Endothelial cell of umbilical vein (primary cell): ENCODE results near the gene TGIF1. TPM values are rescaled to one million over a fixed set of nuclear protein-coding genes. Genes with fewer than 3 reads are reported as not detected.

Experiments used
- BruUV-seq: library from RNA; stranded (reverse); fragments of 400-500 nt; replicated peaks from 2 replicates; lab custom pipeline; 2021; lab: Mats Ljungman, UMichigan
- CTCF ChIA-PET: fragments of 300-600, 350-600 bp; sonication (Branson Sonifier 250); formaldehyde crosslinking; loops from one replicate; lab custom pipeline; 2021; ENCODE audit warnings: antibody characterized with exemption, inconsistent platforms; lab: Charles Lee
- POLR2A ChIA-PET: fragments of 300-600, 350-600 bp; sonication (Branson Sonifier 250); formaldehyde crosslinking; loops from one replicate; lab custom pipeline; 2021; ENCODE audit warnings: antibody characterized with exemption, inconsistent platforms; lab: Charles Lee
- DNase-seq: peaks from one replicate; pipeline ENCODE4 v3.0.0-alpha.2; 2011; ENCODE audit warnings: low read depth, low spot score
- FAIRE-seq: peaks from 2 replicates; lab custom pipeline; 2011; peaks lifted over from hg19 to GRCh38; lab: Jason Lieb, UNC
- H2AFZ ChIP-seq: 2 replicates; pipeline ENCODE4 v1.6.0; 2012; ENCODE audit warnings: low read depth, low read length, control low read depth, inconsistent platforms
- H3K27ac ChIP-seq: 2 replicates; pipeline ENCODE4 v1.5.1; 2011; ENCODE audit warnings: low read depth, mild to moderate bottlenecking, control low read depth, low read length, moderate library complexity; ENCODE audit not compliant: insufficient read depth
- H3K27me3 ChIP-seq, 2 experiments: 2 replicates each; pipeline versions ENCODE4 v1.6.0 to v1.6.1; 2011; ENCODE audit warnings: low read length in 2 of 2, mixed read lengths in 1 of 2; ENCODE audit not compliant: control insufficient read depth in 2 of 2, insufficient read depth in 2 of 2
- H3K36me3 ChIP-seq, 2 experiments: 2 replicates in 1 of 2; 3 replicates in 1 of 2; pipeline ENCODE4 v1.5.1; 2011; ENCODE audit warnings: low read length in 2 of 2, mild to moderate bottlenecking in 1 of 2, moderate library complexity in 1 of 2; ENCODE audit not compliant: control insufficient read depth in 2 of 2, insufficient read depth in 2 of 2; ENCODE audit errors: extremely low read depth in 1 of 2
- H3K4me1 ChIP-seq: 3 replicates; pipeline ENCODE4 v1.5.1; 2011; ENCODE audit warnings: mild to moderate bottlenecking, low read length; ENCODE audit not compliant: control insufficient read depth, insufficient read depth; ENCODE audit errors: extremely low read depth
- H3K4me2 ChIP-seq: 2 replicates; pipeline ENCODE4 v1.6.1; 2011; ENCODE audit warnings: low read length, control low read depth, mixed read lengths; ENCODE audit not compliant: insufficient read depth
- H3K4me3 ChIP-seq, 3 experiments: fragments of 200-600 bp in 1 of 3; sonication (generic), shearing (Covaris generic) in 1 of 3; replicated peaks in 1 of 3; 2 replicates each; pipeline ENCODE4 v1.5.1; 2011 to 2016; ENCODE audit warnings: control low read depth in 3 of 3, low read length in 3 of 3, mild to moderate bottlenecking in 2 of 3, inconsistent platforms in 1 of 3, low read depth in 1 of 3, moderate library complexity in 1 of 3; ENCODE audit not compliant: insufficient read depth in 1 of 3
- H3K79me2 ChIP-seq: 2 replicates; pipeline ENCODE4 v1.6.0; 2012; ENCODE audit warnings: low read length, inconsistent platforms; ENCODE audit not compliant: control insufficient read depth, insufficient read depth
- H3K9ac ChIP-seq: replicated peaks from 2 replicates; pipeline ENCODE3; 2011; ENCODE audit warnings: low read length, control low read depth; ENCODE audit not compliant: insufficient read depth; ENCODE audit errors: extremely low read depth
- H3K9me1 ChIP-seq: replicated peaks from 3 replicates; pipeline ENCODE4 v1.6.0; 2011; ENCODE audit warnings: mild to moderate bottlenecking, low read length; ENCODE audit not compliant: control insufficient read depth, insufficient read depth; ENCODE audit errors: extremely low read depth
- H3K9me3 ChIP-seq: replicated peaks from 2 replicates; pipeline ENCODE4 v1.5.1; 2012; ENCODE audit warnings: low read length, inconsistent platforms; ENCODE audit not compliant: control insufficient read depth, insufficient read depth
- H4K20me1 ChIP-seq: replicated peaks from 2 replicates; pipeline ENCODE3; 2011; ENCODE audit warnings: mild to moderate bottlenecking, low read length; ENCODE audit not compliant: control insufficient read depth, insufficient read depth; ENCODE audit errors: extremely low read depth
- CTCF ChIP-seq, 2 donors: IDR thresholded peaks; 1 replicate in 1 of 2; 2 replicates in 1 of 2; pipeline ENCODE4 v1.5.1; 2011; ENCODE audit warnings: low read length in 2 of 2, mild to moderate bottlenecking in 2 of 2, moderate library complexity in 2 of 2, control low read depth in 1 of 2, inconsistent platforms in 1 of 2, low read depth in 1 of 2; ENCODE audit not compliant: insufficient read depth in 1 of 2; ENCODE audit errors: extremely low read depth in 1 of 2
- EZH2 ChIP-seq: IDR thresholded peaks from 2 replicates; pipeline ENCODE4 v1.6.1; 2012; ENCODE audit warnings: borderline replicate concordance, low read depth, mild to moderate bottlenecking, moderate library complexity, low read length, inconsistent platforms; ENCODE audit not compliant: severe bottlenecking
- FOS ChIP-seq: IDR thresholded peaks from 2 replicates; pipeline ENCODE4 v1.6.1; 2011; ENCODE audit warnings: mild to moderate bottlenecking, low read length, moderate library complexity, borderline replicate concordance; ENCODE audit not compliant: insufficient read depth
- GATA2 ChIP-seq: IDR thresholded peaks from 2 replicates; pipeline ENCODE4 v1.7.0; 2011; ENCODE audit warnings: low read depth, mild to moderate bottlenecking, moderate library complexity, mixed read lengths, low read length; ENCODE audit not compliant: insufficient read length, insufficient read depth
- JUN ChIP-seq: IDR thresholded peaks from 2 replicates; pipeline ENCODE4 v1.6.1; 2011; ENCODE audit warnings: borderline replicate concordance, low read depth; ENCODE audit not compliant: insufficient read length, insufficient read depth
- MAX ChIP-seq: IDR thresholded peaks from 2 replicates; pipeline ENCODE4 v1.6.1; 2011; ENCODE audit not compliant: insufficient read depth, insufficient read length
- MYC ChIP-seq: IDR thresholded peaks from one replicate; pipeline ENCODE4 v1.6.1; 2011; ENCODE audit warnings: mild to moderate bottlenecking, low read depth, low read length
- POLR2A ChIP-seq: IDR thresholded peaks from 2 replicates; pipeline ENCODE4 v1.6.1; 2012; ENCODE audit warnings: low read depth, mild to moderate bottlenecking, control low read depth, low read length
- POLR2AphosphoS5 ChIP-seq: IDR thresholded peaks from 2 replicates; pipeline ENCODE4 v1.6.1; 2012; ENCODE audit warnings: low read depth, mild to moderate bottlenecking, control low read depth, low read length, moderate library complexity; ENCODE audit not compliant: insufficient read depth
- dilution Hi-C: fragments of 300-500 bp; cut with MboI; formaldehyde crosslinking; loops from one replicate; pipeline ENCODE4 v1.15.0; 2019; ENCODE audit warnings: low sequenced_read_pairs; ENCODE audit not compliant: extremely low pct_ligation_motif_present
- intact Hi-C: fragments of 100-400 bp; cut with micrococcal nuclease; formaldehyde crosslinking; loops from one replicate; pipeline ENCODE4 v1.10.0; 2022
- polyA plus RNA-seq, 4 experiments: library from polyadenylated mRNA; depleted of rRNA in 3 of 4; stranded (reverse) in 3 of 4; unstranded in 1 of 4; fragments of >200 nt; gene quantifications; 2 replicates each; pipeline versions ENCODE4 v1.2.1 to v1.2.3, GENCODE V29; 2011 to 2012; ENCODE audit warnings: missing spikeins in 1 of 4
- total RNA-seq: library from RNA; stranded (reverse); gene quantifications from 2 replicates; pipeline ENCODE4 v1.2.3, GENCODE V29; 2021

The TGIF1 gene
- total and polyA plus RNA-seq, 2 donors (not counting 3 experiments of a cell fraction or from before 2014, with no cell fraction given) = 75.6 to 96.6 TPM

- Histone ChIP-seq H3K4me1 (peaks cover 36% of the 10 kb centered on the region), H3K27ac (peak overlapping the region; percentile 92), H3K36me3 (no peaks in the 10 kb centered on the region), H3K9ac (peak overlapping the region; percentile 68), H3K4me3 (peak overlapping the region in 1 of 3 experiments; percentile 47), H3K4me2 (peak overlapping the region; percentile 57), H3K9me1 (no peaks in the 10 kb centered on the region), H2AFZ (no peak overlapping the region), H4K20me1 (no peaks in the 10 kb centered on the region), H3K79me2 (no peaks in the 10 kb centered on the region), H3K9me3 (no peaks in the 10 kb centered on the region), H3K27me3 (no peaks in the 10 kb centered on the region)
- intact Hi-C loops = loop anchor here (1.0 kb wide), 1 partner anchor 12 kb away; no protein-coding TSS in a partner anchor
- TF ChIP-seq POLR2A (no peak), POLR2AphosphoS5 (peak; percentile 83), EZH2 (no peak), FOS (peak; percentile 84), MYC (no peak), MAX (no peak), JUN (peak; percentile 76), CTCF (IDR thresholded peaks at IDR 0.05; ENCODE audit: extremely low read depth in 1 of 2, insufficient read depth in 1 of 2, low read depth in 1 of 2, low read length in 2 of 2) (no peak), GATA2 (peak; percentile 17)
- ChIA-PET POLR2A (interaction anchor here (0.5 to 1.8 kb wide), 5 partner anchors 11 to 138 kb away, joined by 3 to 14 read pairs (median 4); no protein-coding TSS in a partner anchor), CTCF (interaction anchor here (0.6 to 5.8 kb wide), 18 partner anchors 9 to 1991 kb away, joined by 3 to 56 read pairs (median 6); no protein-coding TSS in a partner anchor)
- BruUV-seq = no TSS peak
- FAIRE-seq (peak; percentile 84), DNase-seq (peak; percentile 92)
- dilution Hi-C loops = loop anchor here (25.0 kb wide), 1 partner anchor 204 kb away; the partner anchor contains the start of gene MYL12B
Observed at GRCh38 chr18:3466045-3466444, 16.1 kb downstream of the TGIF1 start.
